AML-193 (cell line): ENCODE results near the gene HCST.
A peak's percentile ranks its signal among the peaks of the same experiment; 100 is the strongest.
"Not testable (repeated sequence)": the region's sequence is repeated elsewhere in the genome, so short reads cannot be mapped to it uniquely, and the experiment has no call there.

Experiments
- DNase-seq, 2 experiments: peaks; one replicate each; lab custom pipeline; 2025; lab: John Stamatoyannopoulos, UW

Gene HCST

GRCh38 chr19:35904311-35905068 is 2.2 kb downstream of the HCST start:
- DNase-seq: peak; percentile 43 to 54

GRCh38 chr19:35905178-35905727 is 2.9 kb downstream of the HCST start:
- DNase-seq: no peak

GRCh38 chr19:35907377-35907745 is 5.0 kb downstream of the HCST start:
- DNase-seq: no peak

- peak in 1 of 2 experiments; percentile 10 for DNase-seq
These were observed 5.7 kb downstream of the HCST start, which contains the start of gene TYROBP for GRCh38 chr19:35908010-35908441. Gene TYROBP (minus strand): TSS chr19:35908295. CDS start chr19:35908228, 67 bp downstream.

GRCh38 chr19:35908973-35909683 is 6.8 kb downstream of the HCST start:
- peak; percentile 98 for DNase-seq

GRCh38 chr19:35909684-35910035 is 7.3 kb downstream of the HCST start:
- no peak for DNase-seq

- DNase-seq: not testable (repeated sequence)
These were observed 8.0 kb downstream of the HCST start for GRCh38 chr19:35910355-35910754.

- DNase-seq: no peak
These were observed 8.8 kb downstream of the HCST start for GRCh38 chr19:35911173-35911572.

- no peak for DNase-seq
These were observed 9.5 kb downstream of the HCST start for GRCh38 chr19:35911790-35912189.

GRCh38 chr19:35913589-35913988 is 11.3 kb downstream of the HCST start:
- DNase-seq: no peak

GRCh38 chr19:35915443-35915842 is 13.1 kb downstream of the HCST start:
- no peak for DNase-seq

GRCh38 chr19:35919306-35919705 is 17.0 kb downstream of the HCST start:
- DNase-seq: no peak

GRCh38 chr19:35921012-35921411 is 18.7 kb downstream of the HCST start:
- no peak for DNase-seq

- no peak for DNase-seq
These were observed 23.2 kb downstream of the HCST start for GRCh38 chr19:35925501-35925900.

- no peak for DNase-seq
These were observed 26.2 kb downstream of the HCST start for GRCh38 chr19:35928507-35928906.

- DNase-seq: peak; percentile 42 to 46
These were observed 27.5 kb downstream of the HCST start for GRCh38 chr19:35929876-35930275.

GRCh38 chr19:35931161-35931873 is 29.0 kb downstream of the HCST start:
- peak; percentile 97 to 99 for DNase-seq

GRCh38 chr19:35931874-35932202 is 29.5 kb downstream of the HCST start:
- no peak for DNase-seq

- DNase-seq: no peak
These were observed 30.1 kb downstream of the HCST start for GRCh38 chr19:35932291-35932936.

- DNase-seq: no peak
These were observed 33.8 kb downstream of the HCST start, which contains the start of gene LRFN3 for GRCh38 chr19:35935911-35936737. Gene LRFN3 (plus strand): TSS chr19:35936374. CDS start chr19:35939426, 3,052 bp downstream.

GRCh38 chr19:35936738-35937268 is 34.5 kb downstream of the HCST start:
- DNase-seq: no peak
